ENCODE results near the gene ATXN1.
"Not testable (repeated sequence)": the region's sequence is repeated elsewhere in the genome, so short reads cannot be mapped to it uniquely, and the experiment has no call there.

ATXN1 gene

DNA sequence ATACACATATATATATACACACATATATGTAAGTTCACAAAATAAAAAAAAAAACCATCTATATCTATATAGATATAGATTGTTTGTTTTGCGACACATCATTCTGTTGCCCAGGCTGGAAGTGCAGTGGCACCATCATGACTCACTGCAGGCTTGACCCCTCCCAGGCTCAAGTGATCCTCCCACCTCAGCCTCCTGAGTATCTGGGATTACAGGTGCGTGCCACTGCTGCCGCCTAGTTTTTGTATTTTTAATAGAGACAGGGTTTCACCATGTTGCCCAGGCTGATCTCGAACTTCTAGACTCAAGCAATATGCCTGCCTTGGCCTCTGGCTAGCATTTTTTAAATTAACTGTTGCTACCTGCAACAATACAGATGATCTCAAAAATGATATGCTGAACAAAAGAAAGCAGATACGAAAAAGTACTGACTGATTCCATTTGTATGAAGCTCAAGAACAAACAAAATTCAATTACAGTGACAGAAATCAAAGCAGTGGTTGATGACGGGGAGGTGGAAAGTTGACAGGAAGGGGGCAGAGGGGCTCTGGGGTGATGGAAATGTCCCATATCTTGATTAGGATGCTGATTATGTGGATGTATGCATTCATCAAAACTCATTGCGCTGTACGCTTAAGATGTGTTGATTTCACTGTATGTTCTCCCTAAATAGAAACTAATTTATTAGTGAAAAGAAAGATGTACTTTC is 49.6 kb downstream of the ATXN1 start:
- TF ChIP-seq, protein P1, sequence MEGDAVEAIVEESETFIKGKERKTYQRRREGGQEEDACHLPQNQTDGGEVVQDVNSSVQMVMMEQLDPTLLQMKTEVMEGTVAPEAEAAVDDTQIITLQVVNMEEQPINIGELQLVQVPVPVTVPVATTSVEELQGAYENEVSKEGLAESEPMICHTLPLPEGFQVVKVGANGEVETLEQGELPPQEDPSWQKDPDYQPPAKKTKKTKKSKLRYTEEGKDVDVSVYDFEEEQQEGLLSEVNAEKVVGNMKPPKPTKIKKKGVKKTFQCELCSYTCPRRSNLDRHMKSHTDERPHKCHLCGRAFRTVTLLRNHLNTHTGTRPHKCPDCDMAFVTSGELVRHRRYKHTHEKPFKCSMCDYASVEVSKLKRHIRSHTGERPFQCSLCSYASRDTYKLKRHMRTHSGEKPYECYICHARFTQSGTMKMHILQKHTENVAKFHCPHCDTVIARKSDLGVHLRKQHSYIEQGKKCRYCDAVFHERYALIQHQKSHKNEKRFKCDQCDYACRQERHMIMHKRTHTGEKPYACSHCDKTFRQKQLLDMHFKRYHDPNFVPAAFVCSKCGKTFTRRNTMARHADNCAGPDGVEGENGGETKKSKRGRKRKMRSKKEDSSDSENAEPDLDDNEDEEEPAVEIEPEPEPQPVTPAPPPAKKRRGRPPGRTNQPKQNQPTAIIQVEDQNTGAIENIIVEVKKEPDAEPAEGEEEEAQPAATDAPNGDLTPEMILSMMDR (IDR thresholded peaks at IDR 0.05; ENCODE audit: insufficient read depth, low read length, poor library complexity, severe bottlenecking), result peak; percentile 12
- DNase-seq (ENCODE audit: extremely low read depth, insufficient read length), result peak; percentile 24
- peak overlapping the region; percentile 47 for H3K4me3 ChIP-seq (replicated peaks; ENCODE audit: low read depth, low read length)
- H3K36me3 ChIP-seq (ENCODE audit: control insufficient read depth, insufficient read depth, low read length), result no peaks in the 10 kb centered on the region
- H3K27me3 ChIP-seq (replicated peaks; ENCODE audit: control insufficient read depth, insufficient read depth, low read length), result no peaks in the 10 kb centered on the region

DNA sequence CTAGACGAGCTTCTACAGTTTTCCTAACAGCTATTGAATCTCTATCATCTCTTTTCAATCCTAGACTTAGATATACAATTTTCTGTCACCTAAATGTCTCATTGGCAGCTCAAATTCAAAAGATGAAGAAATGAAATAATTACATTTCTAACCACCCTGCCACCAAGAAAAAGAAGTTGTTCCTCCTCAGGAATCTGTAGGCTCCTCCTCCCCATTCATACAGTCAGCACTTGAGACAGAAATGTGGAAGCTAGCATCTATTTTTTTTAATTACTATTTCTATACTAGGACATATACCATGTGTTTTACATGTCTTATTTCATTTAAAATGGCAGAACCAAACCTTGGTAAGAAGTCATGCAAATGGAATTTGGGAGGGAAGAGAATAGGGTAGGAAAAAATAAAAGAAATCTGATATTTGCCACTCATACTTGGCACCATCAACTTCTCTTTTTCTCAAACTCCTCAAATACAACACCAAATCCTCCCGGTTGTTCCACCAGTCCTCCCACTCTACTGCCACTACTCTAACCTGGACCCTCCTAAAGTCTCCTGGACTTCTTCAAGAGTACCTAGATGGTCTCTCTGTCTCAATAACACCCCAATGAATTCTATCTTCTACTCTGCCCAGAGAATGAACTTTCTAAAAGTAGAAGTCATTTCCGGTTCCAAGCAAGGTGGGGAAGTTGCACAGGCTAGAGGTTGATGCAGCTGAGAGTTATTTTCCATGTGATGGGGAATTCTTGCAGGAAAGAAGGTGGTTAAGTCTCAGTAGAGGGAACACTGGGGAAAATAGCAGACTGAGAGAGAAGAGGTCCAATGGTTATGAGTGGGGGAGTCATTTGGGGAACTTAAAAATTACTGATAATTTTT is 54.1 kb downstream of the ATXN1 start:
- H3K4me3 ChIP-seq (replicated peaks; ENCODE audit: low read depth, low read length), result no peak overlapping the region
- TF ChIP-seq, protein P1 (IDR thresholded peaks at IDR 0.05; ENCODE audit: insufficient read depth, low read length, poor library complexity, severe bottlenecking), result no peak
- H3K27me3 ChIP-seq (replicated peaks; ENCODE audit: control insufficient read depth, insufficient read depth, low read length), result no peaks in the 10 kb centered on the region
- DNase-seq (ENCODE audit: extremely low read depth, insufficient read length), result no peak
- H3K36me3 ChIP-seq (ENCODE audit: control insufficient read depth, insufficient read depth, low read length), result no peaks in the 10 kb centered on the region

DNA sequence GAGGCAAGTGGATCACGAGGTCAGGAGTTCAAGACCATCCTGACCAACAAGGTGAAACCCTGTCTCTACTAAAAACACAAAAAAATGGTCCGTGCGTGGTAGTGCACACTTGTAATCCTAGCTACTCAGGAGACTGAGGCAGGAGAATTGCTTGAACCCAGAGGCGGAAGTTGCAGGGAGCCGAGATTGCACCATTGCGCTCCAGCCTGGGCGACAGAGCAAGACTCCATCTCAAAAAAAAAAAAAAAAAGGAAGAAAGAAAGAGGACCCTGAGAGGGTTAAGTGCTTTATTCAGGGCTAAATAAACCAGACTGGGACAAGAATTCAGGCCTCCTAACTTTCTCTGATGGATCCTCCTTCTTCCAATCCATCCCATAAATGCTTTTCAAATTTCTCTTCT is 54.8 kb downstream of the ATXN1 start:
- H3K36me3 ChIP-seq (ENCODE audit: control insufficient read depth, insufficient read depth, low read length); DNase-seq (ENCODE audit: extremely low read depth, insufficient read length); H3K27me3 ChIP-seq (replicated peaks; ENCODE audit: control insufficient read depth, insufficient read depth, low read length); H3K4me3 ChIP-seq (replicated peaks; ENCODE audit: low read depth, low read length): not testable (repeated sequence)

DNA sequence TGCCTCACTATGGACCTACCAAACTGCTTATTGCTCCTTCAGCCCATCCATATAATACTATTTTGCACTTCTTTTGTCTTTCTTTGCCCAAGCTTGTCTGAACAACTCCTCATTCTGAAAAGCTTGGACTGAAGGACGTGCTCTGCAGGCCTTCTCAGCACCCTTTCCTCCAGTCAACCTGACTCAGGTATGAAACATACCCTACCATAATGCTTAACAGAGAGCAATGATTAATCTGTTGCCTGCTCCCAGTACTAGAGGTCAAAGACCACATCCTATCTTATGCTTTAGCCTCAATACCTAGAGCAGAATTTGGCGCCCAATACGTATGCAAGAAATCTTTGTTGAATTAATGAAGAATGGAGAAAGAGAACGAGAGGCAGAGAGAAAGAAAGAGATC is 55.2 kb downstream of the ATXN1 start:
- no peak for DNase-seq (ENCODE audit: extremely low read depth, insufficient read length)
- no peak overlapping the region for H3K4me3 ChIP-seq (replicated peaks; ENCODE audit: low read depth, low read length)
- H3K36me3 ChIP-seq (ENCODE audit: control insufficient read depth, insufficient read depth, low read length), result no peaks in the 10 kb centered on the region
- H3K27me3 ChIP-seq (replicated peaks; ENCODE audit: control insufficient read depth, insufficient read depth, low read length), result no peaks in the 10 kb centered on the region
- TF ChIP-seq, protein P1 (IDR thresholded peaks at IDR 0.05; ENCODE audit: insufficient read depth, low read length, poor library complexity, severe bottlenecking), result no peak

DNA sequence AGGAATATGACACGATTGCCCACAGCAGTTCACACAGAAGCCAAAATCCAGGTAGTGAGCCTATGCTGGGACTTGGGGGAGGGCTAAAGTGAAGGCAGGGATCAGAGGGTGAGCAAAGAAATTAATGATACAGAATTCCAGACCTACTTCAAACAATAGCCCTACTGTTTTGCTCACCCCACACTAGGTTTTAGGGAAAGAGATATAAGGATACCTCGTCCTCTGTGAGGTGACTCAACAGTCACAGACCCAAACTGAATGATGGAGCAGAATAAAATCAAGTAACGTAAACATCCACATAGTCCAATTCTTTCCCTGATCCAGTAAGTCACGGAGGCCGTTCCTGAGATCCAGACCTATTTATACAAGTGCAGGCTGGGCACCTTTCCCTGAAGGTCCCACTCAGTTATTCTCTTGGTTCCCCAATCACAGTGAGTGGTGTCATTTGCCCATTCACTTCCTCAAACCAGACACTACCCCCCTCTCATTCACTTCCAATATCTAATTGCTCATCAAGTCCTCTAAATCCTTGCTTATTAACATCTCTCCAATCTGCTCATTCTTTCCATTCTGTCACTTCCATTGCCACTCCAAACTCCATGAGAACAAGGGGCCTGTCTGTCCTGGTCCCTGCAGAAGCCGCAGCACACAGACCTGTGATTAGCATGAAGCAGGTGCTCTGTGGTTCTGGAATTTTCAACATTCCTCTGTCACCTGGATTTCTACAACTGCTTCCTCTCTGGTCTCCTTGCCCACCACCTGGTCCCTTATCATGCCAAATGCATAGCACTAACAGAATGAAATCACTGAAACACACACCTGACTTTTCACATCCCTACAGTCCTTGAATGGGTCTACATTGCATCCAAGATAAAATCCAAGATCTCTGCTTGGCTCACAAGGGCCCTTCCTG is 55.9 kb downstream of the ATXN1 start:
- no peak for DNase-seq (ENCODE audit: extremely low read depth, insufficient read length)
- H3K27me3 ChIP-seq (replicated peaks; ENCODE audit: control insufficient read depth, insufficient read depth, low read length), result no peaks in the 10 kb centered on the region
- no peaks in the 10 kb centered on the region for H3K36me3 ChIP-seq (ENCODE audit: control insufficient read depth, insufficient read depth, low read length)
- TF ChIP-seq, protein P1 (IDR thresholded peaks at IDR 0.05; ENCODE audit: insufficient read depth, low read length, poor library complexity, severe bottlenecking), result no peak
- H3K4me3 ChIP-seq (replicated peaks; ENCODE audit: low read depth, low read length), result no peak overlapping the region
